HL-60 (cell line): Measurements from ENCODE around the gene ERBB2.

Source experiments
- DNase-seq, 2 experiments: peaks; one replicate each; pipeline ENCODE4 v3.0.0-alpha.2; 2010 to 2020; ENCODE audit warnings: low read depth in 1 of 2, low spot score in 1 of 2
- H3K27ac ChIP-seq: fragments of 250-450 bp; sonication (Bioruptor Pico); replicated peaks from 2 replicates; pipeline ENCODE4 v1.5.1; 2020; ENCODE audit warnings: mild to moderate bottlenecking, moderate library complexity
- H3K27me3 ChIP-seq: fragments of 250-450 bp; sonication (Bioruptor Pico); 2 replicates; pipeline ENCODE4 v1.5.1; 2021; ENCODE audit warnings: mild to moderate bottlenecking, moderate library complexity; ENCODE audit not compliant: insufficient read depth, poor library complexity, severe bottlenecking
- H3K4me3 ChIP-seq: replicated peaks from 2 replicates; pipeline ENCODE4 v1.5.1; 2011; ENCODE audit warnings: mild to moderate bottlenecking, control low read depth, low read length; ENCODE audit not compliant: insufficient read depth
- CTCF ChIP-seq: IDR thresholded peaks from one replicate; pipeline ENCODE4 v1.5.1; 2011; ENCODE audit warnings: low read length, control low read depth, inconsistent platforms; ENCODE audit not compliant: insufficient read depth
- GABPA ChIP-seq: IDR thresholded peaks from 2 replicates; pipeline ENCODE4 v1.6.1; 2012; ENCODE audit warnings: low read depth
- POLR2AphosphoS5 ChIP-seq: IDR thresholded peaks from 2 replicates; pipeline ENCODE4 v1.6.1; 2012; ENCODE audit warnings: low read depth
- REST ChIP-seq: IDR thresholded peaks from 2 replicates; pipeline ENCODE4 v1.6.1; 2012; ENCODE audit warnings: low read depth; ENCODE audit not compliant: insufficient replicate concordance
- SPI1 ChIP-seq: IDR thresholded peaks from 2 replicates; pipeline ENCODE4 v1.6.1; 2012; ENCODE audit warnings: low read depth, mild to moderate bottlenecking, borderline replicate concordance

ERBB2 gene

GRCh38 chr17:39655105-39655504, 44.8 kb upstream of the ERBB2 start:
- no peak for DNase-seq
- Histone ChIP-seq H3K27ac (no peak overlapping the region), H3K27me3 (no peaks in the 10 kb centered on the region), H3K4me3 (no peak overlapping the region)
- no peak for TF ChIP-seq REST
- TF ChIP-seq POLR2AphosphoS5, result no peak
- TF ChIP-seq SPI1, result no peak
- TF ChIP-seq GABPA, result no peak
- TF ChIP-seq CTCF, result no peak

- no peak overlapping the region for H3K27ac ChIP-seq
- H3K27me3 ChIP-seq, result no peaks in the 10 kb centered on the region
- H3K4me3 ChIP-seq, result no peak overlapping the region
- DNase-seq, result no peak
- TF ChIP-seq SPI1 (no peak), REST (no peak), GABPA (no peak), CTCF (no peak), POLR2AphosphoS5 (no peak)
These were observed 41.5 kb upstream of the ERBB2 start for GRCh38 chr17:39658346-39658745.

GRCh38 chr17:39658760-39659159, 41.1 kb upstream of the ERBB2 start:
- no peak for TF ChIP-seq POLR2AphosphoS5
- no peak for TF ChIP-seq SPI1
- no peak for TF ChIP-seq REST
- no peaks in the 10 kb centered on the region for H3K27me3 ChIP-seq
- no peak overlapping the region for H3K27ac ChIP-seq
- no peak for DNase-seq
- no peak overlapping the region for H3K4me3 ChIP-seq
